ENCODE measurements around the gene HHATL. TPM values are rescaled to one million over a fixed set of nuclear protein-coding genes. Genes with fewer than 3 reads are reported as not detected.

The HHATL gene
- polyA plus RNA-seq, 3 donors, result not detected

- H3K4me1 Mint-ChIP-seq, result peaks cover 11% of the 10 kb centered on the region
- DNase-seq, result no peak
- peaks cover 0 to 29% of the 10 kb centered on the region in 2 donors for H3K27me3 ChIP-seq (ENCODE audit: control insufficient read depth in 2 of 2, insufficient read depth in 2 of 2, low read length in 2 of 2)
- no peak overlapping the region for H3K9ac ChIP-seq (ENCODE audit: insufficient read depth, low read length, poor library complexity, severe bottlenecking)
- no peak overlapping the region for H3K27ac ChIP-seq (ENCODE audit: low read depth in 1 of 2, low read length in 2 of 2)
- no peaks in the 10 kb centered on the region for H4K20me1 ChIP-seq (ENCODE audit: insufficient read depth, low read length)
- no peaks in the 10 kb centered on the region for H3K36me3 ChIP-seq (replicated peaks in 1 of 2; ENCODE audit: control insufficient read depth in 1 of 2, insufficient read depth in 2 of 2, low read length in 2 of 2)
- no peaks in the 10 kb centered on the region for H3K79me2 ChIP-seq (ENCODE audit: insufficient read depth, low read length)
- H2AFZ ChIP-seq (ENCODE audit: insufficient read depth, low read depth, low read length, poor library complexity, severe bottlenecking), result no peak overlapping the region
- peaks cover 0 to 4% of the 10 kb centered on the region in 2 donors for H3K4me1 ChIP-seq (ENCODE audit: control insufficient read depth in 1 of 2, insufficient read depth in 2 of 2, low read length in 2 of 2)
- H3K36me3 Mint-ChIP-seq, result no peaks in the 10 kb centered on the region
- H3K27ac Mint-ChIP-seq, result no peak overlapping the region
- H3K4me3 ChIP-seq (replicated peaks in 1 of 3; ENCODE audit: low read depth in 2 of 3, low read length in 3 of 3), result no peak overlapping the region
- H3K4me2 ChIP-seq (replicated peaks; ENCODE audit: extremely low read depth, low read length, poor library complexity, severe bottlenecking), result no peak overlapping the region
- H3K4me3 Mint-ChIP-seq, result peak overlapping the region in 1 of 2 donors; percentile 58
- intact Hi-C loops (cut with micrococcal nuclease), result no loop called here
- 97% methylated on average over 7 of the region's 7 CpGs for WGBS (ENCODE audit: insufficient coverage)
- TF ChIP-seq, protein P1, sequence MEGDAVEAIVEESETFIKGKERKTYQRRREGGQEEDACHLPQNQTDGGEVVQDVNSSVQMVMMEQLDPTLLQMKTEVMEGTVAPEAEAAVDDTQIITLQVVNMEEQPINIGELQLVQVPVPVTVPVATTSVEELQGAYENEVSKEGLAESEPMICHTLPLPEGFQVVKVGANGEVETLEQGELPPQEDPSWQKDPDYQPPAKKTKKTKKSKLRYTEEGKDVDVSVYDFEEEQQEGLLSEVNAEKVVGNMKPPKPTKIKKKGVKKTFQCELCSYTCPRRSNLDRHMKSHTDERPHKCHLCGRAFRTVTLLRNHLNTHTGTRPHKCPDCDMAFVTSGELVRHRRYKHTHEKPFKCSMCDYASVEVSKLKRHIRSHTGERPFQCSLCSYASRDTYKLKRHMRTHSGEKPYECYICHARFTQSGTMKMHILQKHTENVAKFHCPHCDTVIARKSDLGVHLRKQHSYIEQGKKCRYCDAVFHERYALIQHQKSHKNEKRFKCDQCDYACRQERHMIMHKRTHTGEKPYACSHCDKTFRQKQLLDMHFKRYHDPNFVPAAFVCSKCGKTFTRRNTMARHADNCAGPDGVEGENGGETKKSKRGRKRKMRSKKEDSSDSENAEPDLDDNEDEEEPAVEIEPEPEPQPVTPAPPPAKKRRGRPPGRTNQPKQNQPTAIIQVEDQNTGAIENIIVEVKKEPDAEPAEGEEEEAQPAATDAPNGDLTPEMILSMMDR (IDR thresholded peaks at IDR 0.05), result no peak
- peaks cover 0 to 5% of the 10 kb centered on the region in 2 donors for H3K9me3 ChIP-seq (replicated peaks in 1 of 2; ENCODE audit: control insufficient read depth in 1 of 2, insufficient read depth in 1 of 2, low read length in 2 of 2)
- H3K27me3 Mint-ChIP-seq (ENCODE audit: low read depth in 3 of 3), result peaks cover 36 to 49% (median 47%) of the 10 kb centered on the region in 3 donors
- H3K9me3 Mint-ChIP-seq, result peaks cover 0 to 10% (median 0%) of the 10 kb centered on the region in 7 donors
These were observed 15.6 kb downstream of the HHATL start for GRCh38 chr3:42686832-42687650.

- WGBS (ENCODE audit: insufficient coverage), result 28% methylated on average over 76 of the region's 80 CpGs
- Histone ChIP-seq H3K9me3 (replicated peaks in 1 of 2; ENCODE audit: control insufficient read depth in 1 of 2, insufficient read depth in 1 of 2, low read length in 2 of 2) (peaks cover 0 to 5% of the 10 kb centered on the region in 2 donors), H3K79me2 (ENCODE audit: insufficient read depth, low read length) (no peaks in the 10 kb centered on the region), H3K27ac (ENCODE audit: low read depth in 1 of 2, low read length in 2 of 2) (no peak overlapping the region), H4K20me1 (ENCODE audit: insufficient read depth, low read length) (no peaks in the 10 kb centered on the region), H3K27me3 (ENCODE audit: control insufficient read depth in 2 of 2, insufficient read depth in 2 of 2, low read length in 2 of 2) (peaks cover 0 to 29% of the 10 kb centered on the region in 2 donors), H3K4me2 (replicated peaks; ENCODE audit: extremely low read depth, low read length, poor library complexity, severe bottlenecking) (no peak overlapping the region), H3K4me1 (ENCODE audit: control insufficient read depth in 1 of 2, insufficient read depth in 2 of 2, low read length in 2 of 2) (peaks cover 0 to 4% of the 10 kb centered on the region in 2 donors), H3K9ac (ENCODE audit: insufficient read depth, low read length, poor library complexity, severe bottlenecking) (no peak overlapping the region), H3K4me3 (replicated peaks in 1 of 3; ENCODE audit: low read depth in 2 of 3, low read length in 3 of 3) (no peak overlapping the region), H3K36me3 (replicated peaks in 1 of 2; ENCODE audit: control insufficient read depth in 1 of 2, insufficient read depth in 2 of 2, low read length in 2 of 2) (no peaks in the 10 kb centered on the region), H2AFZ (ENCODE audit: insufficient read depth, low read depth, low read length, poor library complexity, severe bottlenecking) (no peak overlapping the region)
- no peak for DNase-seq
- Mint-ChIP-seq H3K4me1 (peaks cover 11% of the 10 kb centered on the region), H3K36me3 (no peaks in the 10 kb centered on the region), H3K4me3 (peak overlapping the region; percentile 53 to 87), H3K27me3 (ENCODE audit: low read depth in 3 of 3) (peaks cover 35 to 49% (median 45%) of the 10 kb centered on the region in 3 donors), H3K9me3 (peaks cover 0 to 10% (median 0%) of the 10 kb centered on the region in 7 donors), H3K27ac (peak overlapping the region in 1 of 7 donors; percentile 12)
- intact Hi-C loops (cut with micrococcal nuclease), result no loop called here
- TF ChIP-seq, protein P1 (IDR thresholded peaks at IDR 0.05), result no peak
These were observed 16.4 kb downstream of the HHATL start for GRCh38 chr3:42685891-42686820.

Data from CD14-positive monocyte (primary cell).